Measurements from ENCODE around the gene FER. TPM values are rescaled to one million over a fixed set of nuclear protein-coding genes. Genes with fewer than 3 reads are reported as not detected.

Gene FER
- total and polyA plus RNA-seq, 10 of the 15 experiments (the other 5 are each of a cell fraction or from before 2014, with no cell fraction given) = 4.4 to 19.1 (median 9.6) TPM

GRCh38 chr5:109030360-109031143 lies 282.9 kb downstream of the FER start:
- H3K36me3 ChIP-seq (ENCODE audit: control insufficient read depth in 2 of 2, insufficient read depth in 2 of 2, low read length in 1 of 2) = no peaks in the 10 kb centered on the region
- ChIA-PET RAD21 (ENCODE audit: unreplicated experiment) (no interaction called here), SMC1A (ENCODE audit: uncharacterized antibody, unreplicated experiment) (no interaction called here), CTCF (no interaction called here), POLR2A (no interaction called here)
- no peak overlapping the region for H2AFZ ChIP-seq (ENCODE audit: control insufficient read depth, low read depth, low read length)
- FAIRE-seq = no peak
- in situ Hi-C loops (cut with MboI) (no loop called here), intact Hi-C loops (cut with micrococcal nuclease; ENCODE audit: unreplicated experiment) (no loop called here)
- no peaks in the 10 kb centered on the region for H3K79me2 ChIP-seq (ENCODE audit: control insufficient read depth, insufficient read depth, low read length)
- no peak overlapping the region for H3K9ac ChIP-seq (ENCODE audit: control insufficient read depth, insufficient read depth, low read length)
- H3K4me3 ChIP-seq = no peak overlapping the region
- H3K4me2 ChIP-seq (ENCODE audit: control insufficient read depth, insufficient read depth) = no peak overlapping the region
- no peaks in the 10 kb centered on the region for H3K9me3 ChIP-seq (replicated peaks; ENCODE audit: control insufficient read depth, insufficient read depth, low read length)
- no peaks in the 10 kb centered on the region for H4K20me1 ChIP-seq (ENCODE audit: control insufficient read depth, insufficient read depth)
- H3K27me3 ChIP-seq (replicated peaks in 1 of 2; ENCODE audit: control insufficient read depth in 2 of 2, insufficient read depth in 2 of 2, low read length in 1 of 2) = no peaks in the 10 kb centered on the region
- H3K27ac ChIP-seq (ENCODE audit: control insufficient read depth, insufficient read depth) = no peak overlapping the region
- DNase-seq (ENCODE audit: low read depth, low spot score) = no peak
- WGBS (ENCODE audit: insufficient coverage, insufficient replicate concordance, low lambda C conversion rate, missing lambda C conversion rate) = 93% methylated on average over 2 of the region's 2 CpGs
- ATAC-seq = no peak
- H3K4me1 ChIP-seq (ENCODE audit: control insufficient read depth, insufficient read depth, low read length) = peaks cover 10% of the 10 kb centered on the region
- BruUV-seq (replicated peaks) = no TSS peak
- TF ChIP-seq MYB (IDR thresholded peaks at IDR 0.05; ENCODE audit: borderline replicate concordance, low read depth, low read length) (no peak), CHD4 (IDR thresholded peaks at IDR 0.05) (no peak), EGR1 (IDR thresholded peaks at IDR 0.05; ENCODE audit: borderline replicate concordance in 1 of 2, low read depth in 2 of 2, low read length in 2 of 2) (no peak), PAX8 (IDR thresholded peaks at IDR 0.05) (no peak), CREM (IDR thresholded peaks at IDR 0.05; ENCODE audit: low read depth) (no peak), SREBF2 (IDR thresholded peaks at IDR 0.05; ENCODE audit: low read length) (no peak), SMAD5 (IDR thresholded peaks at IDR 0.05; ENCODE audit: low read depth) (no peak), E2F8 (IDR thresholded peaks at IDR 0.05; ENCODE audit: low read depth, partially characterized antibody) (no peak), JUNB (IDR thresholded peaks at IDR 0.05) (no peak), CTCF (IDR thresholded peaks at IDR 0.05 in 2 of 3, conservative IDR thresholded peaks at IDR 0.05 in 1 of 3; ENCODE audit: control insufficient read depth in 2 of 3, extremely low read depth in 1 of 3, insufficient read depth in 1 of 3, low read depth in 3 of 3, low read length in 3 of 3) (no peak), PRDM15 (CRISPR knock-in tag; IDR thresholded peaks at IDR 0.05) (no peak), NR2C2 (IDR thresholded peaks at IDR 0.05; ENCODE audit: borderline replicate concordance, control insufficient read depth, insufficient read length, low read depth) (no peak), CBX5 (IDR thresholded peaks at IDR 0.05; ENCODE audit: low read depth) (no peak), MTA2 (IDR thresholded peaks at IDR 0.05; ENCODE audit: low read depth) (no peak), IRF4 (IDR thresholded peaks at IDR 0.05; ENCODE audit: low read depth, low read length) (no peak)
